ENCODE measurements around the gene SLC6A3.

GRCh38 chr5:1479066-1479465 lies 33.8 kb upstream of the SLC6A3 start:
- TF ChIP-seq POLR2AphosphoS5 (IDR thresholded peaks at IDR 0.05; ENCODE audit: low read depth, low read length) = no peak
- no peak for TF ChIP-seq TAF1 (IDR thresholded peaks at IDR 0.05; ENCODE audit: borderline replicate concordance, insufficient read depth, low read length)
